GM13976 (cell line): ENCODE measurements around the gene DNER.
"Not testable (repeated sequence)": the region's sequence is repeated elsewhere in the genome, so short reads cannot be mapped to it uniquely, and the experiment has no call there.

Source experiments
- DNase-seq: peaks from one replicate; pipeline ENCODE4 v3.0.0; 2012; ENCODE audit warnings: low spot score
- CTCF ChIP-seq: IDR thresholded peaks from 2 replicates; pipeline ENCODE4 v1.5.1; 2012; ENCODE audit warnings: borderline replicate concordance, mild to moderate bottlenecking; ENCODE audit not compliant: insufficient read depth; ENCODE audit errors: extremely low read depth, missing control alignments, control extremely low read depth
- in situ Hi-C: fragments of 300-500 bp; cut with MboI; formaldehyde crosslinking; loops from one replicate; pipeline ENCODE4 v1.12.0; 2022; ENCODE audit warnings: low sequenced_read_pairs, mixed read lengths, inconsistent platforms; ENCODE audit not compliant: unreplicated experiment

The DNER gene

GRCh38 chr2:229376866-229377265, 337.5 kb downstream of the DNER start:
- in situ Hi-C loops, result no loop called here
- TF ChIP-seq CTCF, result no peak
- no peak for DNase-seq

- TF ChIP-seq CTCF, result no peak
- in situ Hi-C loops, result no loop called here
- no peak for DNase-seq
Measured at GRCh38 chr2:229375251-229375650, 339.1 kb downstream of the DNER start.

GRCh38 chr2:229373311-229373710, 341.0 kb downstream of the DNER start:
- in situ Hi-C loops, DNase-seq: not testable (repeated sequence)

DNA sequence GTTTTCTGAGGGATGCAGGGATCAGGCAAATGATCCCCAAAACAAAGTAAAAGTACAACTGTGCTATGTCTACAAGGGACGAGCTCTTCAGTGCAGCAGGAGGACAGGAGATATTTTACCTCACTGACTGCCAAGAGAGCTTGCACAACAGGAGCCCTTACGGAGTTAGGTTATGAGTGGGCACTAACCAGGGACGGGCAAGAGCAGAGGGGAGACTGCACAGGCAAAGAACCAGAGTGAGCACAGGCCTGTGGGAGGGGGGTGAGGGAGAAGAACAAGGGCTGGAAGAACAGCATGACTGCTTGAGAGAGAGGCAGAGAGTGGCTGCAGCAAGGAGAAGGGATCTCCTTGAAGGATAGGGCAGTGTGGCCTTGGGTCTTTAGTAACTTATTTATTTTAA, 342.1 kb downstream of the DNER start:
- no peak for TF ChIP-seq CTCF

DNA sequence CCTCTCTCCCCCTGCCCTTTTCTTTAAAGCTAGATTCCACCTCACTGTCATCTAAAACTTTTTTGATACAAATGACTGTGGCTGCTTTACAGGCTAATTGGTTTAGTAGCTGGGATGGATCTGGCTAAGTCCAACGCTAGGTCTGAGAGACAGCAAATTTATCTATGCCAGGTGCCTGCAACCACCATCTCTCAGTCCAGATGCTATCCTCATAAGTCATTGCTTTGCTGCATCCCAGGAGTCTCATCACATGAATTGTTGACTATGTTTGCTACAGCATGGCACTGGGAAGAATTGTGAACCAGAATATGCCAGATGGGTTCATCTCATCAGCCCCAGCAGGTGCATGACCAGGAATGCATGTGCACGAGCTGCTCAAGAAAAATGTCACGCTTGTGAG, 343.3 kb downstream of the DNER start:
- no peak for DNase-seq
- TF ChIP-seq CTCF, result no peak
- in situ Hi-C loops, result no loop called here

More for the DNA sequence above, 342.1 kb downstream of the DNER start:
- in situ Hi-C loops, result no loop called here
- no peak for DNase-seq

DNA sequence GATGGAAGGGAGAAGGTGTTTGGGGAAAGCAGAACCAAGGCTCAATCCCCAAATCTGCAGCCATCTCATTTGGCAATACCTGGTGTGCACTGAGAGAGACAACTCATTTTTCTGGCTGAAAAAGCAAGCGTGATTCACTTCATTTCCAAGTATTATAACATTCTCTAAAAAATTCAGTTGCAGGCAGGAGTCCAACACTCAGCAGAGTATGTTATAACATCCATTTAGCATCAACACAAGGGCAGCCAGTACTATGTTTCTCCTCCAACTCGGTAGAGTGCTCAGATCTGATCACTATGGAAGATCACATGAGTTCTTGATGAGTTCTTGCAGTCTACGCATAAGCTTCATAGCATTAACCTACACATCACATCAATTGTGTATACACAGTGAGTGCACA, 343.8 kb downstream of the DNER start:
- TF ChIP-seq CTCF, result no peak
- DNase-seq, result no peak
- in situ Hi-C loops, result no loop called here

GRCh38 chr2:229363185-229363814, 351.1 kb downstream of the DNER start:
- DNase-seq, result no peak
- no peak for TF ChIP-seq CTCF
- in situ Hi-C loops, result no loop called here

GRCh38 chr2:229350883-229351282, 363.5 kb downstream of the DNER start:
- TF ChIP-seq CTCF, result no peak
- in situ Hi-C loops, result no loop called here
- no peak for DNase-seq
